Hepatocyte (in vitro differentiated cells): ENCODE measurements around the gene IL1RN.

Experiments used
- EZH2 ChIP-seq: fragments of 200-600 bp; sonication (generic); IDR thresholded peaks from 2 replicates; pipeline ENCODE4 v1.6.1; 2016; ENCODE audit warnings: antibody characterized with exemption, mild to moderate bottlenecking, borderline replicate concordance
- EZH2phosphoT487 ChIP-seq: fragments of 200-600 bp; sonication (generic); IDR thresholded peaks from one replicate; pipeline ENCODE4 v1.6.1; 2018; ENCODE audit warnings: antibody characterized with exemption, mild to moderate bottlenecking, low read depth, moderate library complexity; ENCODE audit not compliant: unreplicated experiment, severe bottlenecking
- TF ChIP-seq, protein P1 (sequence below): fragments of 200-600 bp; sonication (generic); IDR thresholded peaks from 2 replicates; pipeline ENCODE4 v1.5.1; 2016; ENCODE audit warnings: antibody characterized with exemption, mild to moderate bottlenecking; ENCODE audit not compliant: poor library complexity

DNA sequence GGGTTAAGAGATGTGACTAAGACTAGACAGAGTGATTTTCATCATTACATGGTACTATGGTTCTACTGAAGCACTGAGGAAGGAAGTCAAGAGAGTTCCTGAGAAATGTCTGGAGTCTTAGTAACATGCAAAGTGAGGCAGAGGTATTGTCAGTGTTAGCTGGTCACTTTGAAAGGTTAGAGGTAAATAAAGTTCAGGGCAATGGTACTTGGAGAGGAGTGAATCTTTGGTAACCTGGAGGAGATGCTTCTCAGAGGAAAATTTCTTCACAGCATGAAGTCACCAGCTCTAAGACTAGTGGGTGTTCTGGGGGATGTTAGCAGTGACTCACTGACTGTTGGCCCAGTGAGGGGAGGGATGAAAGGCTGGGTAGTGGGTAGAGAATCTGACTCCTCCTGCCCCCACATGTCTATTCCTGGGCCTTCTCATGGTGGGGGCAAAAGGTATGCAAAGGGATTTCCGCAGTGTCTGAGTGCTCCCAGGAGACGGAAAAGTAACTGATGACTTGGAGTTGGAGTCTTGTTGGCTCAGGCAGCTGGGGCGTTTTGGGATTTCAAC is 23.3 kb upstream of the IL1RN start:
- TF ChIP-seq EZH2 (no peak), EZH2phosphoT487 (no peak)
- TF ChIP-seq, protein P1, sequence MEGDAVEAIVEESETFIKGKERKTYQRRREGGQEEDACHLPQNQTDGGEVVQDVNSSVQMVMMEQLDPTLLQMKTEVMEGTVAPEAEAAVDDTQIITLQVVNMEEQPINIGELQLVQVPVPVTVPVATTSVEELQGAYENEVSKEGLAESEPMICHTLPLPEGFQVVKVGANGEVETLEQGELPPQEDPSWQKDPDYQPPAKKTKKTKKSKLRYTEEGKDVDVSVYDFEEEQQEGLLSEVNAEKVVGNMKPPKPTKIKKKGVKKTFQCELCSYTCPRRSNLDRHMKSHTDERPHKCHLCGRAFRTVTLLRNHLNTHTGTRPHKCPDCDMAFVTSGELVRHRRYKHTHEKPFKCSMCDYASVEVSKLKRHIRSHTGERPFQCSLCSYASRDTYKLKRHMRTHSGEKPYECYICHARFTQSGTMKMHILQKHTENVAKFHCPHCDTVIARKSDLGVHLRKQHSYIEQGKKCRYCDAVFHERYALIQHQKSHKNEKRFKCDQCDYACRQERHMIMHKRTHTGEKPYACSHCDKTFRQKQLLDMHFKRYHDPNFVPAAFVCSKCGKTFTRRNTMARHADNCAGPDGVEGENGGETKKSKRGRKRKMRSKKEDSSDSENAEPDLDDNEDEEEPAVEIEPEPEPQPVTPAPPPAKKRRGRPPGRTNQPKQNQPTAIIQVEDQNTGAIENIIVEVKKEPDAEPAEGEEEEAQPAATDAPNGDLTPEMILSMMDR = no peak
